Measurements from ENCODE around the gene BCAN.

BCAN gene

DNA sequence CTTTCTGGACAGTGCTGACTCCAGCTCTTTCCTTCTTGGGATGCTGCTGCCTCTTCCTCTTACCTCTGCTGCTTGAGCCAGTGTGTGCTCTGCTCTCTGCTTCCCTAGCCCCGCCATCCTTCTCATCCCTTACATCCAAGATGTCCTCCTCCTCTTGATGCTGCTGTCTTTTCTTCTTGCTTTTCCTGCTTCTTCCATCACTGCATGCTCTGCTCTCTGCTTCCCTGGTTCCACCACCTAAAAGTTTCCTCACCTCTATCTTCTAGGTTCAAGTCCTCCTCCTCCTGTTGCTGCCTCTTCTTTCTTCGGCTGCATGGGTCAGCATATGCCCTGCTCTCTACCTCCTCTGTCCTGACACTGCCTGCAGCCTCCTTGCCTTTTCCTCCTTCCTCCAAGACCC lies 46.9 kb upstream of the BCAN start:
- TF ChIP-seq, protein P1, sequence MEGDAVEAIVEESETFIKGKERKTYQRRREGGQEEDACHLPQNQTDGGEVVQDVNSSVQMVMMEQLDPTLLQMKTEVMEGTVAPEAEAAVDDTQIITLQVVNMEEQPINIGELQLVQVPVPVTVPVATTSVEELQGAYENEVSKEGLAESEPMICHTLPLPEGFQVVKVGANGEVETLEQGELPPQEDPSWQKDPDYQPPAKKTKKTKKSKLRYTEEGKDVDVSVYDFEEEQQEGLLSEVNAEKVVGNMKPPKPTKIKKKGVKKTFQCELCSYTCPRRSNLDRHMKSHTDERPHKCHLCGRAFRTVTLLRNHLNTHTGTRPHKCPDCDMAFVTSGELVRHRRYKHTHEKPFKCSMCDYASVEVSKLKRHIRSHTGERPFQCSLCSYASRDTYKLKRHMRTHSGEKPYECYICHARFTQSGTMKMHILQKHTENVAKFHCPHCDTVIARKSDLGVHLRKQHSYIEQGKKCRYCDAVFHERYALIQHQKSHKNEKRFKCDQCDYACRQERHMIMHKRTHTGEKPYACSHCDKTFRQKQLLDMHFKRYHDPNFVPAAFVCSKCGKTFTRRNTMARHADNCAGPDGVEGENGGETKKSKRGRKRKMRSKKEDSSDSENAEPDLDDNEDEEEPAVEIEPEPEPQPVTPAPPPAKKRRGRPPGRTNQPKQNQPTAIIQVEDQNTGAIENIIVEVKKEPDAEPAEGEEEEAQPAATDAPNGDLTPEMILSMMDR (IDR thresholded peaks at IDR 0.05; ENCODE audit: low read depth, low read length) = no peak

DNA sequence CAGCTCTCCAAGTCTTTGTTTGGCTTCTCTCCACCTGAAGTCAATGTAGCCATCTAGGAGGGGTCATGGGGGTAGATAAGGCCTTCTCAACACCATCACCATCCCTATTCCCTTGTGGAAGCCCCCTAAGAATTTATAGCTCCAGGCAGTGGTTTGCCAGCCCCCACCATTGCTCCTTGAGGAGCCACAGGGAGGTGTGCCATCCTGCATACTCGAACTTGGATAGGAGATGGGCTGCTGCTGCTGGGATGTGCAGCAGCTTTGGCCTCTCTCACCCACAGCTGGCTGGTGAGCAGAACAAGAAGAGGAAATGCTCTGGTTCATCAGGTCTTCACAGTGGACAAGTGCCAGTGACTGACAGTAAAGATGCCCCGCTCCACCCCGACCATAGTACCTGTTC lies 45.5 kb upstream of the BCAN start:
- peaks cover 72% of the 10 kb centered on the region for H3K36me3 ChIP-seq
- no peaks in the 10 kb centered on the region for H3K9me3 ChIP-seq (ENCODE audit: severe bottlenecking)
- H3K4me3 ChIP-seq (ENCODE audit: low read depth, low read length) = no peak overlapping the region
- no peak overlapping the region for H3K27ac ChIP-seq
- no peaks in the 10 kb centered on the region for H3K27me3 ChIP-seq (ENCODE audit: insufficient read depth, low read depth, severe bottlenecking)
- no peak for DNase-seq
- TF ChIP-seq, protein P1 (IDR thresholded peaks at IDR 0.05; ENCODE audit: low read depth, low read length) = no peak

More for the DNA sequence above, 46.9 kb upstream of the BCAN start:
- Histone ChIP-seq H3K4me3 (ENCODE audit: low read depth, low read length) (no peak overlapping the region), H3K36me3 (peaks cover 72% of the 10 kb centered on the region), H3K9me3 (ENCODE audit: severe bottlenecking) (no peaks in the 10 kb centered on the region), H3K27ac (no peak overlapping the region), H3K27me3 (ENCODE audit: insufficient read depth, low read depth, severe bottlenecking) (no peaks in the 10 kb centered on the region)
- DNase-seq = no peak

DNA sequence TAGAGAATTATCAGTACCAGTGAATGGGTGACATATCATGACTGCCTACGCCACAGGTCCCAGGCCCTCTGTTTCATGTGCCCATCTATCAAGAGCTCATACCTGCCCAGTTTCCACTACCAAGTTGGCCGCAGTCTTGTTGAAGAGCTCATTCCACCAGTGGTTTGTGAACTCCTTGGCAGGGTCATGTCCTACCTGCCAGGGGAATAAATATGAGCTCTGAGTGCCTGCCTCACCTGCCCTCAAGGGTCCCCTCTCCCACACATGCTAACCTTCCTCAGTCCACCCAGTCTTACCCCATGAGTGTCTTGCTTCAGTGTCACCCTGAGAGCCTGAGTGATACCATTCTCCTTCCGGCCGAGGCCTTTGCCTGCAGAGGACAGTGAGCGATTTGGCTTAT lies 43.8 kb upstream of the BCAN start:
- Histone ChIP-seq H3K27me3 (ENCODE audit: insufficient read depth, low read depth, severe bottlenecking) (no peaks in the 10 kb centered on the region), H3K4me3 (ENCODE audit: low read depth, low read length) (no peak overlapping the region), H3K27ac (peak overlapping the region; percentile 1; the same call in 1 of the 2 replicates), H3K9me3 (ENCODE audit: severe bottlenecking) (no peaks in the 10 kb centered on the region), H3K36me3 (peaks cover 65% of the 10 kb centered on the region)
- TF ChIP-seq, protein P1 (IDR thresholded peaks at IDR 0.05; ENCODE audit: low read depth, low read length) = no peak
- no peak for DNase-seq

DNA sequence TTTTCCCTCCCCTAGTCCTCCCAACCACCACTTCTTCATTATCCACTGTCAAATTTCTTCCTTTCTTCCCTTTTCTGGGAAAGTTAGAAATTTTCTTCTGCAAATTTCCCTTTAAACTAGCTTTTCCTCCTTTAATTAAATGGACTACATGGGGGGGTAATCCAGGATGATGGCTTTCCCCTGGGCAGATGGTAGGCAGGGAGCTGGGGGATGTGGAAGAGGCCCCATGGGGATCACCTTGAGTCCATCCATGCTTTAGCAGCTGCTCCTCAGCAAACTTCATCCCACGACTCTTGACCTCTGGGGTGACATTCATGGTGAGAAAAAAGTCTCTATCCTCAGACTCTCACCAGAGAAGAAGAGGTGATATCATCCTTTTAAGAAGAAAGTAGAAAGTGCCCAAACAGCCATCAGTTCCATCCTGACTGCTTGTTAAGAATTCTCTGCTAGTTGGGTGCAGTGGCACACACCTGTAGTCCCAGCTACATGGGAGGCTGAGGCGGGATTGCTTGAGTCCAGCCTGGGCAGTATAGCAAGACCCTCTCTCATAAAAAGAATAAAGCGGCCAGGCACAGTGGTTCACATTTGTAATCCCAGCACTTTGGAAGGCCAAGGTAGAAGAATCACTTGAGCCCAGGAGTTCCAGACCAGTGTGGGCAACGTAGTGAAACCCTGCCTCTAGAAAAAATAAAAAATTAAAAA lies 43.0 kb upstream of the BCAN start:
- Histone ChIP-seq H3K27ac (peak overlapping the region; percentile 11; the same call in 1 of the 2 replicates), H3K36me3 (peaks cover 57% of the 10 kb centered on the region), H3K27me3 (ENCODE audit: insufficient read depth, low read depth, severe bottlenecking) (no peaks in the 10 kb centered on the region), H3K9me3 (ENCODE audit: severe bottlenecking) (no peaks in the 10 kb centered on the region), H3K4me3 (ENCODE audit: low read depth, low read length) (no peak overlapping the region)
- DNase-seq = peak; percentile 65
- TF ChIP-seq, protein P1 (IDR thresholded peaks at IDR 0.05; ENCODE audit: low read depth, low read length) = no peak

DNA sequence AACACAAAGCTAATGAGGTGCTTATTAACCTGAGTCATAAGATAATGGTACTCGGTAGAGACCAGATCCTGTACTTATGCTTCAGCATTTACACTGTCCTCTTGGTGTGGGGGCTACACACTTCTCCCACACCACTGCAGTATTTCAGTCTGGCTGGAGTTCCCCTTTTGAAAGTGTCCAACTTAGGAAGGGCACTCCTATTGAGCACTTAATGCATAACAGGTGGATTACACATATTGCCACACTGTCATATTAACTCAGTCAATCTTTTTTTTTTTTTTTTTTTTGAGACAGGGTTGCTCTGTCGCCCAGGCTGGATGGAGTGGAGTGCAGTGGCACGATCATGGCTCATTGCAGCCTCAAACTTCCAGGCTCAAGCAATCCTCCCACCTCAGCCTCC lies 42.1 kb upstream of the BCAN start:
- Histone ChIP-seq H3K9me3 (ENCODE audit: severe bottlenecking) (no peaks in the 10 kb centered on the region), H3K27ac (no peak overlapping the region), H3K36me3 (peaks cover 48% of the 10 kb centered on the region), H3K27me3 (ENCODE audit: insufficient read depth, low read depth, severe bottlenecking) (no peaks in the 10 kb centered on the region), H3K4me3 (ENCODE audit: low read depth, low read length) (no peak overlapping the region)
- TF ChIP-seq, protein P1 (IDR thresholded peaks at IDR 0.05; ENCODE audit: low read depth, low read length) = 0 out of 2 replicates have a peak, but pooled peaks have one; percentile 7
- DNase-seq = no peak

DNA sequence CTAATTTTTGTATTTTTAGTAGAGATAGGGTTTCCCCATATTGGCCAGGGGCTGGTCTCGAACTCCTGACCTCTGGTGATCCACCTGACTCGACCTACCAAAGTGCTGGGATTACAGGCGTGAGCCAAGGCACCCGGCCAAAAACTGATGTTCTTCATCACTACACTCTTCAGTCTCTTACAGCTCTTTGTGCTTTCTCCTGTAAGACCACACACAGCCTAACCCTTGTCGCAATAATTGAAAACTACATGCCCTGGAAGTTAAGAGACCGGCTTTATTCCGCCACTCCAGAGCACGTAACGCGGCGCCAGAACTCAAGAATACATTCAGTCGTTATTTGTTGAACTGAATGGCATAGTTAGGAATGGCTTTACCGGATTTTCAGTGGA lies 41.2 kb upstream of the BCAN start:
- Histone ChIP-seq H3K9me3 (ENCODE audit: severe bottlenecking) (no peaks in the 10 kb centered on the region), H3K27me3 (ENCODE audit: insufficient read depth, low read depth, severe bottlenecking) (no peaks in the 10 kb centered on the region), H3K36me3 (peaks cover 39% of the 10 kb centered on the region), H3K4me3 (ENCODE audit: low read depth, low read length) (peak overlapping the region; percentile 87), H3K27ac (peak overlapping the region; percentile 71)
- no peak for DNase-seq
- TF ChIP-seq, protein P1 (IDR thresholded peaks at IDR 0.05; ENCODE audit: low read depth, low read length) = no peak
